ENCODE measurements around the gene HYAL2. TPM values are rescaled to one million over a fixed set of nuclear protein-coding genes. Genes with fewer than 3 reads are reported as not detected.
A peak's percentile ranks its signal among the peaks of the same experiment; 100 is the strongest.

HYAL2 gene
- total and polyA plus RNA-seq, 9 of the 15 experiments (the other 6 are each of a cell fraction or from before 2014, with no cell fraction given), result 0.36 to 22.7 (median 11.4) TPM; not detected in 1

- TF ChIP-seq HMBOX1 (IDR thresholded peaks at IDR 0.05), result no peak
- peak; percentile 78; the same call in 1 of the 2 replicates for TF ChIP-seq JUN (IDR thresholded peaks at IDR 0.05; ENCODE audit: borderline replicate concordance, low read depth, low read length)
- TF ChIP-seq JUN (CRISPR knock-in tag; IDR thresholded peaks at IDR 0.05; ENCODE audit: borderline replicate concordance), result no peak
- no peak for TF ChIP-seq MYBL2 (IDR thresholded peaks at IDR 0.05; ENCODE audit: low read depth)
- no peak for TF ChIP-seq MYBL2 (CRISPR knock-in tag; IDR thresholded peaks at IDR 0.05; ENCODE audit: borderline replicate concordance)
- no peak for TF ChIP-seq TFE3 (CRISPR knock-in tag; IDR thresholded peaks at IDR 0.05)
- no peak for TF ChIP-seq IRF1 (CRISPR knock-in tag; IDR thresholded peaks at IDR 0.05; ENCODE audit: borderline replicate concordance)
- TF ChIP-seq FOXP1 (CRISPR knock-in tag; IDR thresholded peaks at IDR 0.05), result no peak
- no peak for TF ChIP-seq ZNF224 (CRISPR knock-in tag; IDR thresholded peaks at IDR 0.05)
- TF ChIP-seq NUFIP1 (IDR thresholded peaks at IDR 0.05; ENCODE audit: partially characterized antibody), result no peak
- no peak for TF ChIP-seq RBM14 (IDR thresholded peaks at IDR 0.05; ENCODE audit: borderline replicate concordance, insufficient read depth, low read depth, low read length)
- peak; percentile 67; the same call in 1 of the 2 replicates for TF ChIP-seq TFAP4 (CRISPR knock-in tag; IDR thresholded peaks at IDR 0.05; ENCODE audit: borderline replicate concordance)
- TF ChIP-seq SRSF3 (IDR thresholded peaks at IDR 0.05; ENCODE audit: insufficient read depth, low read length), result no peak
- TF ChIP-seq RB1 (IDR thresholded peaks at IDR 0.05; ENCODE audit: low read depth), result no peak
- TF ChIP-seq TARDBP (IDR thresholded peaks at IDR 0.05), result no peak
- 0 out of 2 replicates have a peak, but pooled peaks have one; percentile 27 for TF ChIP-seq ZFP91 (CRISPR knock-in tag; IDR thresholded peaks at IDR 0.05)
- no peak for TF ChIP-seq HINFP (tag; conservative IDR thresholded peaks at IDR 0.05; ENCODE audit: low read depth)
- no peak for TF ChIP-seq ZNF324 (CRISPR knock-in tag; IDR thresholded peaks at IDR 0.05)
- TF ChIP-seq SMARCB1 (IDR thresholded peaks at IDR 0.05; ENCODE audit: insufficient read length, low read depth), result no peak
- TF ChIP-seq ZBTB17 (CRISPR knock-in tag; IDR thresholded peaks at IDR 0.05), result no peak
- TF ChIP-seq ZNF217 (CRISPR knock-in tag; IDR thresholded peaks at IDR 0.05), result no peak
Observed at GRCh38 chr3:50316657-50317242, 5.8 kb downstream of the HYAL2 start (continued).
